GM19468 (cell line): ENCODE measurements around the gene SCN3A.

ENCODE experiments used
- ATAC-seq: cut with Tn5 transposase; IDR thresholded peaks from one replicate; pipeline ENCODE4 v1.9.1; 2021; ENCODE audit warnings: mild to moderate bottlenecking, moderate library complexity, moderate number of reproducible peaks; ENCODE audit not compliant: unreplicated experiment; ENCODE audit errors: extremely low read depth

SCN3A gene

GRCh38 chr2:165060411-165060810, 143.4 kb downstream of the SCN3A start:
- no peak for ATAC-seq

GRCh38 chr2:165058476-165059265, 145.2 kb downstream of the SCN3A start:
- no peak for ATAC-seq

GRCh38 chr2:165057931-165058330, 145.9 kb downstream of the SCN3A start:
- ATAC-seq: no peak

GRCh38 chr2:165057308-165057707, 146.5 kb downstream of the SCN3A start:
- ATAC-seq: no peak

GRCh38 chr2:165056564-165056963, 147.3 kb downstream of the SCN3A start:
- no peak for ATAC-seq

- no peak for ATAC-seq
Measured at GRCh38 chr2:165055082-165055851, 148.6 kb downstream of the SCN3A start.

- ATAC-seq: no peak
Measured at GRCh38 chr2:165054652-165055051, 149.2 kb downstream of the SCN3A start.

GRCh38 chr2:165044505-165045303, 159.1 kb downstream of the SCN3A start:
- no peak for ATAC-seq
